Activated gamma-delta T cell treated with anti-CD3 and anti-CD28 coated beads, Interleukin-2, amount 50 U/mL, for 16 hours (primary cell): ENCODE results near the gene ZDHHC9.

Experiments used
- DNase-seq: peaks from one replicate; pipeline ENCODE4 v3.0.0-alpha.2; 2020; ENCODE audit warnings: low read depth

Gene ZDHHC9

DNA sequence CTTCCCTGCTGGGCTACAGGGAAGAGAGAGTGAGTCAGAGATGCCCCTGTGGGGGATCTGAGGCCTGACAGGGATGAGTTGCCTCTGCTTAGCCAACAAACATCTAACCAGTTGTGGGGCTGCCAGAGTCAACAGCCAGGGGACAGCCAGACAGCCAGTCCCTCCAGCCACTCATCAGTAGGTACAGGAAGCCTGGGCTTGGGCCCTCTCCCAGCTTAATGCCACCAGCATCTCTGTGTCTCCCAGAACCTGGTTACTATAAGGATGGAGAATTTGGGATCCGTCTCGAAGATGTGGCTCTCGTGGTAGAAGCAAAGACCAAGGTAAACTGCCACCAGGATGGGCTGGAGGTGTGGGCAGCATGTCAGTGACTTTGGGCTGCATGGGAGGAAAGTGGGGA is 81.2 kb downstream of the ZDHHC9 start:
- no peak for DNase-seq

DNA sequence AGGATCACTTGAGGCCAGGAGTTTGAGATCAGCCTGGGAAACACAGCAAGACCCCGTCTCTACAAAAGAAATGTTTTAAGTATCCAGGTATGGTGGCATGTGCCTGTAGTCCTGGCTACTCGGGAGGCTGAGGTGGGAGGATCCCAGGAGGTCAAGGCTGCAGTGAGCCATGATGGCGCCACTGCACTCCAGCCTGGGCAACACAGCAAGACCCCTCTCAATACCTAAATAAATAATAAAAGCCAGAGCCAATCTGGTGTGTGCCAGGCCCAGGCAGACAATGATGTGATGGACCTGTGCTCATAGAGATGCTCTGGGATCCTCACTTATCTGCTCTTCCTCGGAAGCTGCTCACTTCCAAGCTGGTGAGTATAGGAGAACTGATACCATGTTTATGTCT is 82.1 kb downstream of the ZDHHC9 start:
- no peak for DNase-seq

DNA sequence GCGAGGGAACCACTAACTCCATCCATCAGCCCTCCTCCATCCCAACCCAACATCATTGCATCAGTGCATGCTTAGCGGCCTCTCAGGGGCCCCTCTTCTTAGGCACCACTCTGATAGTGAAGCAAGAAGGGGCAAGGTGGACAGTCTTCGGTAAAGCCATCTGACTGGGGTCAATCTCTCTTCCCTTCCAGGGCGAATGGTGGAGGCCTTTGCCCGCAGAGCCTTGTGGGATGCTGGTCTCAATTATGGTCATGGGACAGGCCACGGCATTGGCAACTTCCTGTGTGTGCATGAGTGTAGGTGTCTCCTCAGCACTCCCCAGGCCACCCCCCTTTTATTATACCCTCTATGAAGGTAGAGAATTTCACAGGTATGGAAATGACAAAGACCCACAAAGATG is 82.7 kb downstream of the ZDHHC9 start:
- no peak for DNase-seq

DNA sequence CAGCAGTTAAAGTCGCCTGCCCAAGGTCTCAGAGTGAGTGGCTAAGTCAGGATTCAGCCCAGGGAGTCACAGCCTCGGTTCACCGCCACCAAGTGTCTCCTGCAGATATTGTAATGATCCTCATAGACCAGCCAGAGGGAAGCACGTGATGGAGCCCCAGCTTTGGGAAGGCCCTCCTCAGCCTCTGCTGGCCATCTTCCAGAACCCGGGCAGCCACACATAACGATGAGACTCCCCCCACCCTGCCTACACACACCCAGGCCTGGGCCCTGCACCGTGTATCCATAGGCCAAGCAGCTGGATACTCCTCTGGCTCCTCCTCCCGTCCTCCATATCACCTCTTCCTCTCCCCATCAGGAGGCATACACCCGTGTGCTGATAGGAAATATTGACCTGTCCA is 83.5 kb downstream of the ZDHHC9 start:
- no peak for DNase-seq

DNA sequence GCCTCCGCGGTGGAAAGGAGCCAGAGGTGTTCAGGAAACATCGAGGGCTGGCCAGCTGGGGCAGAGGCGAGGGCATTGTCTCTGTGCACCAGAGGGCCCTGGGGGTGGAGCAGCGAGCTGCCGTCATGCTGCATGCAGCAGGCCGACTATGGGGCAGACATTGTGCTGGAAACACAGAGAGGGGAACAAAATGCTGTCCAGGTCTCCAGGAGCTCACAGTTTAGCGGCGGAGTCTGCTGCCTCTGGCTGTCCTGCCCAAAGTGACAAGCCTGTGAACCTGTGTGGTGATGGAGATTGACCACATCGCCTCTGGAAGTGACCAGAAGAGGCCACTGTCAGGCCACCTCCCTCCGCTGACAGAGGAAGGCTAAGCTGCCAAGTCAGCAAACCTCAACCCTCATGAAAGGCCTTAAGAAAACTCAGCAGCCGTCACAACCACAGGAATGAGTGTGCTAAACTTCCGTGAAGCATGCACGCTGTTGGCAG is 84.1 kb downstream of the ZDHHC9 start:
- DNase-seq = peak; percentile 40

DNA sequence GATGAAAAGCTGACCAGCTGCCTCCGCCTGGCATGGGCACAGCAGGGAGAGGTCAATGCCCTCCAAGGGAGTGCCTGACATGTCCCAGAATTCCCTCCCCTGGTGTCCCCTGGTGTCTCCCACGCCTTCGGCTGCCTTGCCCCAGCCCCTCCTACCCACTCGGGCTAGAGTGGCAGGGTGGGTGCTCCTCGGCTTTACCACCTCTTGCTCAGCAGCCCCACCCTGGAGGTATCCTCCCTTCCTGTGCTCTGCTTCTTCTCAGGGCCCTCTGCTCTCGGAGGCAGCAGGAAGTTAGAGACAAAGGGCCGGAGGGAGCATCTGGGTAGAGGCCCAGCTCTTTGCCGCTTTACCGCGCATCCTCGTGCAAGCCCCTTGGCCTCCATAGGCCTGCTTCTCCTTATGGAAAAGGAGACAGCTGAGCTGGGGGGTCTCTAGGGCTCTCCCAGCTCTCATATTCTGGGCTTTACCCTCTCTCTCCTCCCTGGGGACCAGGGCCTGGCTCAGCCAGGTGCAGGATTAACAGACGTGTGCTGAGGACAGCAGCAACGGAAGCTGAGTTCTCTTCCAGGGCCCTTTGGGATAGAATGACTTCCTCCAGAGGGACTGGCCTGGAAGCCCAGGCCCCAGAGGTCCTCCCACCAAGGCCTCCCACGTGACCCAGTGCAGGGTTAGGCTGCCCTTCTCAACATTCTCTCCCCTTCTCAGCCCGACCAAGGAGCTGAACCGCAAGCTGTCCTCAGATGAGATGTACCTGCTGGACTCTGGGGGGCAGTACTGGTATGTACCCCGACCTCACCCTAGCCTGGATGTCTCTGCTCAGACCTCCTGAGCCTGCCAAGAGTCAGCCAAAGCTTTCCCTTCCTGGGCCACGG is 87.7 kb downstream of the ZDHHC9 start:
- no peak for DNase-seq

DNA sequence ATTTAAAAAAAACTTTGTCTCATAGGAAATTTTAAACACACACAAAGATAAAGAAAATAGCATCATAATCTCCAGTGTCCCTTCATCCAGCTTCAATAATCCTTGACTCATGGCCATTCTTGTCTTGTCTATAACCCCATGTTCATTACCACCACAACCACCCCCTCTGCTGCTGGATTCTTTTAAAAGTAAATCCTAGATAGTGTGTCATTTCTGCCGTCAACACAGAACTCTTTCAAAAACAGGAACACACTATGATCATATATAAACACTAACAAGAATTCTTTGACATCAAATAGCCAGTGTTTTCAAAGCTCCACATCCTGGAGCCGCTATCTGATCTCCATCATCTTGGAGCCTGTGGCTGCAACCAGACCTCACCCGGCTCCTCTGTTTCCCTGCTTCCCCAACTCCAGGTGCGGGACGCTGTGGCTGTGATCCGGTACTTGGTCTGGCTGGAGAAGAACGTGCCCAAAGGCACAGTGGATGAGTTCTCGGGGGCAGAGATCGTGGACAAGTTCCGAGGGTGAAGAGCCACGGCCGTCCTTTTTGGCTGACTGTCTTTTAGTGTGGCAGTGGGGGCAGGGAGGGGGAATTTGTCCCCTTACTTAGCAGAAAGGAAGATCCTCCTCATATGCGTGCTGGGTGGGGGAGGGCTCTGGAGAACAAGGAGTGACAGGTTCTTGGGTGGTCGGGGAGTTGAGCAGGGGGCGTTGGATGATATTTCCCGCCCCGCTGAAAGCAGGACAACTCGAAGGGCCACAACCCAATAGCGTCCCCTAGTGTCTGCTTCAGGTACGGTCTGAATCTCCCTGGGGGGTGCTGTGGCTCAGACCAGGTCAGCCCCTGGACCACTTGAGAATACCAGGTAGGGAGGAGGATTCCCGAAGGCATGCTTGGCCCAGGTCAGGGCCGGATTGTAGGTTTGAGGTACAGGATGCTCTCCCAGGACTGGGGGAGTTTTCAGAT is 89.3 kb downstream of the ZDHHC9 start:
- DNase-seq = no peak
